B cell (primary cell): ENCODE measurements around the gene PGAP3. TPM values are rescaled to one million over a fixed set of nuclear protein-coding genes. Genes with fewer than 3 reads are reported as not detected.

Source experiments
- ATAC-seq: fragments of 200-7000 bp; cut with Tn5 transposase; one replicate; pipeline ENCODE4 v1.10.0; 2021; ENCODE audit warnings: low read depth, mild to moderate bottlenecking, moderate number of reproducible peaks, moderate library complexity
- CTCF ChIA-PET: fragments of 350-600 bp; sonication (Branson Sonifier 250); formaldehyde crosslinking; loops from one replicate; lab custom pipeline; 2021; ENCODE audit warnings: antibody characterized with exemption, inconsistent platforms; lab: Charles Lee
- POLR2A ChIA-PET: fragments of 350-600 bp; sonication (Branson Sonifier 250); formaldehyde crosslinking; loops from one replicate; lab custom pipeline; 2021; ENCODE audit warnings: antibody characterized with exemption; lab: Charles Lee
- DNase-seq: peaks from one replicate; pipeline ENCODE4 v3.0.0; 2013
- H2AFZ ChIP-seq: 2 replicates; pipeline ENCODE4 v1.6.1; 2012; ENCODE audit warnings: mild to moderate bottlenecking, low read depth, low read length; ENCODE audit not compliant: insufficient read depth, poor library complexity, severe bottlenecking
- H3K27ac ChIP-seq, 2 donors: 1 replicate in 1 of 2; 2 replicates in 1 of 2; pipeline ENCODE4 v1.5.1; 2012 to 2013; ENCODE audit warnings: low read length in 2 of 2, mild to moderate bottlenecking in 2 of 2, moderate library complexity in 1 of 2
- H3K27me3 ChIP-seq, 4 experiments: fragments of 200-600 bp in 1 of 4; sonication (generic) in 1 of 4; replicated peaks in 1 of 4; 1 replicate in 2 of 4; 2 replicates in 2 of 4; pipeline versions ENCODE4 v1.6.1 to v1.7.0; 2013 to 2016; ENCODE audit warnings: low read length in 3 of 4, mild to moderate bottlenecking in 2 of 4, mixed read lengths in 1 of 4, moderate library complexity in 1 of 4; ENCODE audit not compliant: insufficient read depth in 4 of 4, control insufficient read depth in 3 of 4; ENCODE audit errors: control extremely low read depth in 1 of 4
- H3K36me3 ChIP-seq, 2 experiments: replicated peaks in 1 of 2; 1 replicate in 1 of 2; 2 replicates in 1 of 2; pipeline versions ENCODE4 v1.6.1 to v1.7.1; 2013; ENCODE audit warnings: low read length in 1 of 2; ENCODE audit not compliant: insufficient read depth in 2 of 2, control insufficient read depth in 1 of 2; ENCODE audit errors: control extremely low read depth in 1 of 2, extremely low read depth in 1 of 2
- H3K4me1 ChIP-seq, 2 donors: fragments of 200-600 bp in 1 of 2; sonication (generic) in 1 of 2; 1 replicate in 1 of 2; 2 replicates in 1 of 2; pipeline versions ENCODE4 v1.5.1 to v1.6.1; 2013 to 2017; ENCODE audit warnings: low read length in 2 of 2; ENCODE audit not compliant: control insufficient read depth in 2 of 2, insufficient read depth in 2 of 2
- H3K4me2 ChIP-seq: replicated peaks from 2 replicates; pipeline ENCODE3; 2012; ENCODE audit warnings: mild to moderate bottlenecking, low read depth, low read length; ENCODE audit not compliant: poor library complexity, severe bottlenecking
- H3K4me3 ChIP-seq, 5 experiments: fragments of 200-600 bp in 1 of 5; sonication (generic) in 1 of 5; 1 replicate in 3 of 5; 2 replicates in 2 of 5; pipeline versions ENCODE4 v1.5.1 to v1.7.0; 2011 to 2016; ENCODE audit warnings: low read length in 4 of 5, mild to moderate bottlenecking in 4 of 5, low read depth in 2 of 5, control low read depth in 1 of 5, moderate library complexity in 1 of 5; ENCODE audit not compliant: insufficient read depth in 1 of 5; ENCODE audit errors: control extremely low read depth in 1 of 5, extremely low read depth in 1 of 5
- H3K79me2 ChIP-seq: fragments of 200-600 bp; sonication (generic); one replicate; pipeline ENCODE4 v1.6.0; 2016; ENCODE audit warnings: low read length; ENCODE audit not compliant: control insufficient read depth, insufficient read depth
- H3K9ac ChIP-seq: fragments of 200-600 bp; sonication (generic); 2 replicates; pipeline ENCODE4 v1.6.1; 2017; ENCODE audit warnings: mild to moderate bottlenecking, low read length, moderate library complexity
- H3K9me3 ChIP-seq, 3 donors: one replicate each; pipeline versions ENCODE4 v1.6.1 to v1.7.1; 2013; ENCODE audit warnings: low read length in 2 of 3; ENCODE audit not compliant: control insufficient read depth in 2 of 3, insufficient read depth in 1 of 3; ENCODE audit errors: control extremely low read depth in 1 of 3
- H4K20me1 ChIP-seq: 2 replicates; pipeline ENCODE4 v1.6.0; 2012; ENCODE audit warnings: mild to moderate bottlenecking, low read length; ENCODE audit not compliant: insufficient read depth, control insufficient read depth, poor library complexity, severe bottlenecking
- H3K27ac Mint-ChIP-seq: one replicate; pipeline ENCODE4 v1.8.0; 2021; ENCODE audit warnings: mixed read lengths
- H3K27me3 Mint-ChIP-seq: one replicate; pipeline ENCODE4 v1.8.0; 2021; ENCODE audit warnings: mixed read lengths
- H3K4me1 Mint-ChIP-seq: one replicate; pipeline ENCODE4 v1.8.0; 2021; ENCODE audit warnings: mixed read lengths
- H3K4me3 Mint-ChIP-seq: one replicate; pipeline ENCODE4 v1.8.0; 2021; ENCODE audit warnings: mixed read lengths
- H3K9me3 Mint-ChIP-seq: one replicate; pipeline ENCODE4 v1.8.0; 2022; ENCODE audit warnings: mixed read lengths; ENCODE audit not compliant: insufficient read depth
- CTCF ChIP-seq: fragments of 200-600 bp; IDR thresholded peaks from one replicate; pipeline ENCODE4 v1.8.0; 2022; ENCODE audit warnings: antibody characterized with exemption, mild to moderate bottlenecking
- EZH2 ChIP-seq: IDR thresholded peaks from 2 replicates; pipeline ENCODE4 v1.6.1; 2012; ENCODE audit warnings: borderline replicate concordance, low read depth, mild to moderate bottlenecking, moderate library complexity, low read length; ENCODE audit not compliant: insufficient read depth, poor library complexity, severe bottlenecking
- WGBS: methylation state at CpG from one replicate; pipeline ENCODE4 v1.1.5; 2013; ENCODE audit warnings: missing lambda C conversion rate; ENCODE audit not compliant: insufficient coverage; 5-methylcytosine and 5-hydroxymethylcytosine counted together
- intact Hi-C: fragments of 100-400 bp; cut with micrococcal nuclease; formaldehyde crosslinking; loops from one replicate; pipeline ENCODE4 v1.10.0; 2022
- polyA plus RNA-seq: library from polyadenylated mRNA; depleted of rRNA; stranded (reverse); fragments of >200 nt; gene quantifications from 2 replicates; pipeline ENCODE4 v1.2.3, GENCODE V29; 2012
- total RNA-seq, 2 donors: library from RNA; stranded (reverse); fragments of 120-200 nt in 1 of 2; gene quantifications; 1 replicate in 1 of 2; 2 replicates in 1 of 2; pipeline versions ENCODE4 v1.2.3 to v1.2.4, GENCODE V29; 2013 to 2022

Gene PGAP3
- total and polyA plus RNA-seq, 2 donors (not counting 1 experiment from before 2014, with no cell fraction given), result 27.4 to 34.3 TPM

GRCh38 chr17:39737206-39737759, 49.4 kb upstream of the PGAP3 start:
- Histone ChIP-seq H3K4me3 (peak overlapping the region in 2 of 5 experiments; percentile 46 to 58), H3K27ac (no peak overlapping the region), H3K9me3 (peaks cover 0 to 7% (median 0%) of the 10 kb centered on the region in 3 donors), H2AFZ (peak overlapping the region; percentile 77), H3K79me2 (peaks cover 2% of the 10 kb centered on the region), H3K27me3 (peaks cover 0 to 34% (median 12%) of the 10 kb centered on the region in 4 experiments), H3K36me3 (no peaks in the 10 kb centered on the region), H3K4me2 (peak overlapping the region; percentile 82), H3K4me1 (peaks cover 32 to 35% of the 10 kb centered on the region in 2 donors), H3K9ac (peak overlapping the region; percentile 50), H4K20me1 (no peaks in the 10 kb centered on the region)
- H3K4me1 Mint-ChIP-seq, result peaks cover 35% of the 10 kb centered on the region
- no peaks in the 10 kb centered on the region for H3K9me3 Mint-ChIP-seq
- peak overlapping the region; percentile 59 for H3K4me3 Mint-ChIP-seq
- WGBS, result 73% methylated on average over 5 of the region's 13 CpGs
- CTCF ChIA-PET, result interaction anchor here (2.0 kb wide), 1 partner anchor 116 kb away, joined by 8 read pairs; no protein-coding TSS in a partner anchor
- DNase-seq (no peak), ATAC-seq (peak; percentile 8)
- no peak overlapping the region for H3K27ac Mint-ChIP-seq
- POLR2A ChIA-PET, result interaction anchor here (0.7 kb wide), 1 partner anchor 84 kb away, joined by 5 read pairs; no protein-coding TSS in a partner anchor
- TF ChIP-seq EZH2, result no peak
- TF ChIP-seq CTCF, result no peak
- intact Hi-C loops, result no loop called here
- peaks cover 30% of the 10 kb centered on the region for H3K27me3 Mint-ChIP-seq
